Measurements from ENCODE around the gene MCOLN2. TPM values are rescaled to one million over a fixed set of nuclear protein-coding genes. Genes with fewer than 3 reads are reported as not detected.

The MCOLN2 gene
- total and polyA plus RNA-seq, 2 experiments from 2014 or later: 0.31 TPM; not detected in 1

DNA sequence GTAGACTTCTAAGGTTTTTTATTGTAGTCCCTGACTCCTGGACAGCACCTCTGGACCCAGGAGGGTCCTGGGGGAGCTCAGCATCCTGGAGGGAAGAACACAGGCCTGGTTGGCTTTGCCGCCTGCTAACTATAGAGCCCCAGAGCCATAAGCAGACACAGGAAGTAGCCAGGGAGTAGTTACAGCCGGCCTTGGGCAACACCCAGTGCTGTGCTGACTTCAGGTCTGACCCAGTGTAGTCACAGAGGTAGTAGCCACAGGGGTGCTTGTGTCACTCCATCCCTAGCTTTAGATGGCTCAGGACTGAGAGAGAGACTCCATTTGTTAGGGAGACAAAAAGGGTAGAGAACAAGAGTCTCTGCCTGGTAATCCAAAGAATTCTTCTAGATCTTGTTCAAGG lies 21.9 kb downstream of the MCOLN2 start:
- no peak for TF ChIP-seq EZH2phosphoT487 (IDR thresholded peaks at IDR 0.05; ENCODE audit: insufficient read depth, low read depth)
- no peak for TF ChIP-seq EZH2 (IDR thresholded peaks at IDR 0.05; ENCODE audit: insufficient read depth, poor library complexity, severe bottlenecking)
- Histone ChIP-seq H3K9me2 (ENCODE audit: insufficient read depth) (no peaks in the 10 kb centered on the region), H3K27me3 (replicated peaks; ENCODE audit: insufficient read depth) (no peaks in the 10 kb centered on the region), H3F3A (ENCODE audit: insufficient read depth) (no peaks in the 10 kb centered on the region), H3K27ac (no peak overlapping the region), H3K9ac (no peak overlapping the region), H3K9me3 (ENCODE audit: low read depth) (no peaks in the 10 kb centered on the region), H3K4me3 (no peak overlapping the region), H4K20me1 (ENCODE audit: insufficient read depth) (no peaks in the 10 kb centered on the region), H3K79me2 (ENCODE audit: insufficient read depth) (no peaks in the 10 kb centered on the region), H3K36me3 (ENCODE audit: low read depth) (no peaks in the 10 kb centered on the region), H2AFZ (no peak overlapping the region), H3K4me2 (ENCODE audit: unreplicated experiment) (no peak overlapping the region), H3K4me1 (ENCODE audit: insufficient read depth) (no peaks in the 10 kb centered on the region)
- WGBS, 2 experiments (ENCODE audit: low coverage in 1 of 2, low lambda C conversion rate in 2 of 2, missing lambda C conversion rate in 2 of 2): 78 to 90% methylated on average over 2 of the region's 2 CpGs
- in situ Hi-C loops (cut with MboI): no loop called here
- no peak for DNase-seq

DNA sequence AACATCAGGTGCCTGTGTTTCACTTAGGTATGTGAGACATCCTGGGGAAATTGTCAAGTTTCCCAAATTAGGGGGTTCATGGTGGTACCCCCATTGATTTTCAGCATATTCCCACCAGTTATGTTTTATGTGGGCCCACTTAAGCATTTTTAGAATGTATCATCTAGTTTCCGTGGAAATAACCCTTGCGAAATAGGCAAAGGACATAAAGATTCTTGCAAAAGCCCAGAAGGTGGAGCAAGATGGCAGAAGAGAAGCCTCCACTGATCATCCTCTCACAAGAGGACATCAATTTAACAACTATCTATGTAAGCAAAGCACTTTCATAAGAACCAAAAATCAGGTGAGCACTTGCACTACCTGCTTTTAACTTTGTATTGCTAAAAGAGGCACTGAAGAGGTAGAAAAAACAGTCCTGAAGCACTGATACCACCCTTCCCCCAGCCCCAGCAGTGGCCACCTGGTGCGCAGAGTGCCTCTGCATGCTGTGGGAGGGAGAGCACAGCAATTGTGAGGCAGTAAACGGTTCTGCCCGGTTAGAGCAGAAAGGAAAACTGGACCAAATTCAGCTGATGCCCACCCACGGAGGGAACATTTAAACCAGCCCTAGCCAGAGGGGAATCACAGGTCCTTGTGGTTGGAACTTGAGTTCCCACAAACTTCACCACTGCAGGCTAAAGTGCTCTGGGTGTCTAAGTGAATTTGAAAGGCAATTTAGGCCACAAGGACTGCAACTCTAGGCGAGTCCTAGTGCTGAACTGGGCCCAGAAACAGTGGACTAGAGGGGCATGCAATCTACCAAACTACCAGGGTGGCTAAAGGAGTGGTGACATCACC lies 23.2 kb downstream of the MCOLN2 start:
- Histone ChIP-seq H3K36me3 (ENCODE audit: low read depth) (no peaks in the 10 kb centered on the region), H2AFZ (no peak overlapping the region), H3F3A (ENCODE audit: insufficient read depth) (no peaks in the 10 kb centered on the region), H3K9me3 (ENCODE audit: low read depth) (no peaks in the 10 kb centered on the region), H3K4me1 (ENCODE audit: insufficient read depth) (no peaks in the 10 kb centered on the region), H3K4me2 (ENCODE audit: unreplicated experiment) (no peak overlapping the region), H3K27me3 (replicated peaks; ENCODE audit: insufficient read depth) (no peaks in the 10 kb centered on the region), H3K9ac (no peak overlapping the region), H4K20me1 (ENCODE audit: insufficient read depth) (no peaks in the 10 kb centered on the region), H3K9me2 (ENCODE audit: insufficient read depth) (no peaks in the 10 kb centered on the region), H3K79me2 (ENCODE audit: insufficient read depth) (no peaks in the 10 kb centered on the region), H3K27ac (no peak overlapping the region), H3K4me3 (no peak overlapping the region)
- TF ChIP-seq EZH2phosphoT487 (IDR thresholded peaks at IDR 0.05; ENCODE audit: insufficient read depth, low read depth) (no peak), EZH2 (IDR thresholded peaks at IDR 0.05; ENCODE audit: insufficient read depth, poor library complexity, severe bottlenecking) (no peak)
- WGBS, 2 experiments (ENCODE audit: low coverage in 1 of 2, low lambda C conversion rate in 2 of 2, missing lambda C conversion rate in 2 of 2): 87 to 92% methylated on average over 7 of the region's 7 CpGs
- in situ Hi-C loops (cut with MboI): no loop called here
- peak; percentile 54 for DNase-seq

DNA sequence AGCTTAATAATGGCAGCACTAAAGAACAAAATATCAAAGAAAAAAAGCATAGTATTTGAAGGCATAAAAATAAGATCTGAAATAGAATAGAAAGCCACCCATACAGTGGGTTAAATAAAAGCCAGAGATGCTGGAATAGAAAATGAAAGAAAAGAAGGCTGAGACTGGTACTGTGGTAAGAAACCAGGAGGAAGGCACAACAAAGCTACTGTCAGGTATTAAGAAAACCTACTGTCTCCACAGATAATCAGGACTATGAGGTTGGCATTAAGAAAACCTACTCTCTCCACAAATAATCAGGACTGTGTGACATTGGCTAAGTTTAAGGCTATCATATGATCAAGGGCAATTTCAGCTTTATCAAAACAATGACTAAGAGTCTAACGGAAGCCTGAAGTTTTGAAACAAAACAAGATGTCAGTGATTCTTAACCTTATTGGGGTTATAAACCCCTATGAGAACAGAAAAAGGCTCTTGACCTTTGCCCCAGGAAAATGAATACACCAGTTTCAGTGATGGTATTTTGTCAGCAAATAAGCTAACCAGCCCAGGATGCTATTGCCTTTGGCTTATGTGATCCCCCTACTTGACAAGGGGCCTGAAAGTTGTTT lies 24.4 kb downstream of the MCOLN2 start:
- Histone ChIP-seq H2AFZ (no peak overlapping the region), H3K9me2 (ENCODE audit: insufficient read depth) (no peaks in the 10 kb centered on the region), H3K9ac (no peak overlapping the region), H3F3A (ENCODE audit: insufficient read depth) (no peaks in the 10 kb centered on the region), H3K27me3 (replicated peaks; ENCODE audit: insufficient read depth) (no peaks in the 10 kb centered on the region), H3K4me1 (ENCODE audit: insufficient read depth) (no peaks in the 10 kb centered on the region), H3K9me3 (ENCODE audit: low read depth) (no peaks in the 10 kb centered on the region), H3K36me3 (ENCODE audit: low read depth) (no peaks in the 10 kb centered on the region), H4K20me1 (ENCODE audit: insufficient read depth) (no peaks in the 10 kb centered on the region), H3K79me2 (ENCODE audit: insufficient read depth) (no peaks in the 10 kb centered on the region), H3K27ac (no peak overlapping the region), H3K4me2 (ENCODE audit: unreplicated experiment) (no peak overlapping the region), H3K4me3 (no peak overlapping the region)
- no peak for TF ChIP-seq EZH2 (IDR thresholded peaks at IDR 0.05; ENCODE audit: insufficient read depth, poor library complexity, severe bottlenecking)
- no peak for TF ChIP-seq EZH2phosphoT487 (IDR thresholded peaks at IDR 0.05; ENCODE audit: insufficient read depth, low read depth)
- no peak for DNase-seq
- WGBS, 2 experiments (ENCODE audit: low coverage in 1 of 2, low lambda C conversion rate in 2 of 2, missing lambda C conversion rate in 2 of 2): 50 to 80% methylated on average over 1 of the region's 1 CpG
- in situ Hi-C loops (cut with MboI): no loop called here

DNA sequence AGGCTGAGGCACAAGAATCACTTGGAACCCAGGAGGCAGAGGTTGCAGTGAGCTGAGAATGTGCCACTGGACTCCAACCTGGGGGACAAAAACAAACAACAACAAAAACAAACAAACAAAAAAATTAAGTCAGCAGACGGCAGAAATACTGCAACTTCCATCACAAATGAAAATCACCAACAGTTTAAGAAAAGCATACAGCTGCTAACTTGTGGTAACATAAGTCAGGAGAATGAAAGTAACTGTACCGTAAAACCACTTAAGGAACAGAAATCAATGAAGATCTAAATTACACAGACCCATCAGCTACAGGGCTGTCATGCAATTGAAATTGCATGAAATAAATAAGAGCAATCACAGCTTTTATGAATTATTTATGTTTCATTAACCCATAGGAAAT lies 25.0 kb downstream of the MCOLN2 start:
- Histone ChIP-seq H4K20me1 (ENCODE audit: insufficient read depth) (no peaks in the 10 kb centered on the region), H3K4me3 (no peak overlapping the region), H3F3A (ENCODE audit: insufficient read depth) (no peaks in the 10 kb centered on the region), H3K79me2 (ENCODE audit: insufficient read depth) (no peaks in the 10 kb centered on the region), H2AFZ (no peak overlapping the region), H3K27me3 (replicated peaks; ENCODE audit: insufficient read depth) (no peaks in the 10 kb centered on the region), H3K36me3 (ENCODE audit: low read depth) (no peaks in the 10 kb centered on the region), H3K4me1 (ENCODE audit: insufficient read depth) (no peaks in the 10 kb centered on the region), H3K27ac (no peak overlapping the region), H3K9ac (no peak overlapping the region), H3K9me2 (ENCODE audit: insufficient read depth) (no peaks in the 10 kb centered on the region), H3K4me2 (ENCODE audit: unreplicated experiment) (no peak overlapping the region), H3K9me3 (ENCODE audit: low read depth) (no peaks in the 10 kb centered on the region)
- DNase-seq: no peak
- WGBS, 2 experiments (ENCODE audit: low coverage in 1 of 2, low lambda C conversion rate in 2 of 2, missing lambda C conversion rate in 2 of 2): 92 to 93% methylated on average over 2 of the region's 2 CpGs
- in situ Hi-C loops (cut with MboI): no loop called here
- TF ChIP-seq EZH2phosphoT487 (IDR thresholded peaks at IDR 0.05; ENCODE audit: insufficient read depth, low read depth) (no peak), EZH2 (IDR thresholded peaks at IDR 0.05; ENCODE audit: insufficient read depth, poor library complexity, severe bottlenecking) (no peak)
